Measurements from ENCODE around the gene PTBP1. TPM values are rescaled to one million over a fixed set of nuclear protein-coding genes. Genes with fewer than 3 reads are reported as not detected.

PTBP1 gene
- total RNA-seq, 1 experiment from 2014 or later: 510 TPM

- no peak overlapping the region for H3K4me3 ChIP-seq (ENCODE audit: low read depth, low read length)
- Mint-ChIP-seq H3K27ac (ENCODE audit: unreplicated experiment) (no peak overlapping the region), H3K4me3 (ENCODE audit: unreplicated experiment) (no peak overlapping the region), H3K9me3 (ENCODE audit: unreplicated experiment) (no peaks in the 10 kb centered on the region), H3K36me3 (ENCODE audit: insufficient read depth, unreplicated experiment) (peaks cover 8% of the 10 kb centered on the region), H3K27me3 (ENCODE audit: insufficient read depth, unreplicated experiment) (no peaks in the 10 kb centered on the region), H3K4me1 (ENCODE audit: low read depth, unreplicated experiment) (no peaks in the 10 kb centered on the region)
- POLR2A ChIA-PET: no interaction called here
- CTCF ChIA-PET: no interaction called here
- H3K4me1 ChIP-seq: no peaks in the 10 kb centered on the region
- no TSS peak for BruUV-seq (replicated peaks)
- intact Hi-C loops (cut with micrococcal nuclease; ENCODE audit: unreplicated experiment): no loop called here
- no peak for DNase-seq
- no peaks in the 10 kb centered on the region for H3K27me3 ChIP-seq (replicated peaks; ENCODE audit: control insufficient read depth, insufficient read depth, low read length)
- no peak for TF ChIP-seq CTCF (IDR thresholded peaks at IDR 0.05; ENCODE audit: insufficient read depth in 1 of 2, low read depth in 1 of 2, low read length in 1 of 2, severe bottlenecking in 1 of 2, unreplicated experiment in 1 of 2)
- no peaks in the 10 kb centered on the region for H3K9me3 ChIP-seq
- H3K36me3 ChIP-seq (ENCODE audit: control insufficient read depth, insufficient read depth, low read length): no peaks in the 10 kb centered on the region
These were observed 27.6 kb downstream of the PTBP1 start for GRCh38 chr19:824885-825284.

- H3K27ac Mint-ChIP-seq (ENCODE audit: unreplicated experiment): no peak overlapping the region
- H3K9me3 Mint-ChIP-seq (ENCODE audit: unreplicated experiment): no peaks in the 10 kb centered on the region
- ChIA-PET CTCF (no interaction called here), POLR2A (no interaction called here)
- Histone ChIP-seq H3K36me3 (ENCODE audit: control insufficient read depth, insufficient read depth, low read length) (no peaks in the 10 kb centered on the region), H3K9me3 (no peaks in the 10 kb centered on the region), H3K4me3 (ENCODE audit: low read depth, low read length) (no peak overlapping the region), H3K27me3 (replicated peaks; ENCODE audit: control insufficient read depth, insufficient read depth, low read length) (no peaks in the 10 kb centered on the region), H3K4me1 (no peaks in the 10 kb centered on the region)
- TF ChIP-seq CTCF (IDR thresholded peaks at IDR 0.05; ENCODE audit: insufficient read depth in 1 of 2, low read depth in 1 of 2, low read length in 1 of 2, severe bottlenecking in 1 of 2, unreplicated experiment in 1 of 2): no peak
- H3K4me1 Mint-ChIP-seq (ENCODE audit: low read depth, unreplicated experiment): no peaks in the 10 kb centered on the region
- no peaks in the 10 kb centered on the region for H3K36me3 Mint-ChIP-seq (ENCODE audit: insufficient read depth, unreplicated experiment)
- no peak overlapping the region for H3K4me3 Mint-ChIP-seq (ENCODE audit: unreplicated experiment)
- H3K27me3 Mint-ChIP-seq (ENCODE audit: insufficient read depth, unreplicated experiment): no peaks in the 10 kb centered on the region
- intact Hi-C loops (cut with micrococcal nuclease; ENCODE audit: unreplicated experiment): no loop called here
- no peak for DNase-seq
- no TSS peak for BruUV-seq (replicated peaks)
These were observed 28.8 kb downstream of the PTBP1 start for GRCh38 chr19:825897-826644.

GRCh38 chr19:827314-827709 lies 30.1 kb downstream of the PTBP1 start:
- H3K4me1 Mint-ChIP-seq (ENCODE audit: low read depth, unreplicated experiment): no peaks in the 10 kb centered on the region
- no peak for TF ChIP-seq CTCF (IDR thresholded peaks at IDR 0.05; ENCODE audit: insufficient read depth in 1 of 2, low read depth in 1 of 2, low read length in 1 of 2, severe bottlenecking in 1 of 2, unreplicated experiment in 1 of 2)
- no peaks in the 10 kb centered on the region for H3K36me3 Mint-ChIP-seq (ENCODE audit: insufficient read depth, unreplicated experiment)
- H3K9me3 ChIP-seq: no peaks in the 10 kb centered on the region
- no peaks in the 10 kb centered on the region for H3K36me3 ChIP-seq (ENCODE audit: control insufficient read depth, insufficient read depth, low read length)
- H3K4me3 Mint-ChIP-seq (ENCODE audit: unreplicated experiment): no peak overlapping the region
- no peaks in the 10 kb centered on the region for H3K27me3 Mint-ChIP-seq (ENCODE audit: insufficient read depth, unreplicated experiment)
- intact Hi-C loops (cut with micrococcal nuclease; ENCODE audit: unreplicated experiment): no loop called here
- POLR2A ChIA-PET: no interaction called here
- CTCF ChIA-PET: no interaction called here
- no peak overlapping the region for H3K4me3 ChIP-seq (ENCODE audit: low read depth, low read length)
- H3K27ac Mint-ChIP-seq (ENCODE audit: unreplicated experiment): no peak overlapping the region
- no peak for DNase-seq
- BruUV-seq (replicated peaks): no TSS peak
- no peaks in the 10 kb centered on the region for H3K4me1 ChIP-seq
- no peaks in the 10 kb centered on the region for H3K27me3 ChIP-seq (replicated peaks; ENCODE audit: control insufficient read depth, insufficient read depth, low read length)
- H3K9me3 Mint-ChIP-seq (ENCODE audit: unreplicated experiment): no peaks in the 10 kb centered on the region
